ENCODE results near the gene ARF5.

ARF5 gene

GRCh38 chr7:127571741-127572505 lies 16.3 kb upstream of the ARF5 start:
- 52 to 92% methylated on average over 2 of the region's 3 CpGs for WGBS, 2 experiments (ENCODE audit: insufficient coverage in 2 of 2)
- no peaks in the 10 kb centered on the region for H3K4me1 ChIP-seq (ENCODE audit: control insufficient read depth, insufficient read depth, low read length, poor library complexity, severe bottlenecking)
- peaks cover 5% of the 10 kb centered on the region for H3K36me3 ChIP-seq (ENCODE audit: control insufficient read depth, insufficient read depth, low read length)
- no peak overlapping the region for H3K27ac ChIP-seq (ENCODE audit: low read depth, low read length, severe bottlenecking)
- no peak overlapping the region for H3K4me3 ChIP-seq (ENCODE audit: extremely low read depth, insufficient read depth, low read length, poor library complexity, severe bottlenecking)
- no peaks in the 10 kb centered on the region for H3K9me3 ChIP-seq (ENCODE audit: control insufficient read depth, low read length)

- H3K9me3 ChIP-seq (ENCODE audit: control insufficient read depth, low read length) = no peaks in the 10 kb centered on the region
- no peak overlapping the region for H3K4me3 ChIP-seq (ENCODE audit: extremely low read depth, insufficient read depth, low read length, poor library complexity, severe bottlenecking)
- no peak overlapping the region for H3K27ac ChIP-seq (ENCODE audit: low read depth, low read length, severe bottlenecking)
- peaks cover 10% of the 10 kb centered on the region for H3K4me1 ChIP-seq (ENCODE audit: control insufficient read depth, insufficient read depth, low read length, poor library complexity, severe bottlenecking)
- peaks cover 51% of the 10 kb centered on the region for H3K36me3 ChIP-seq (ENCODE audit: control insufficient read depth, insufficient read depth, low read length)
- 79 to 83% methylated on average over 5 of the region's 5 CpGs for WGBS, 2 experiments (ENCODE audit: insufficient coverage in 2 of 2)
Observed at GRCh38 chr7:127578036-127578684, 10.1 kb upstream of the ARF5 start.

- Histone ChIP-seq H3K27ac (ENCODE audit: low read depth, low read length, severe bottlenecking) (no peak overlapping the region), H3K9me3 (ENCODE audit: control insufficient read depth, low read length) (no peaks in the 10 kb centered on the region), H3K36me3 (ENCODE audit: control insufficient read depth, insufficient read depth, low read length) (peaks cover 57% of the 10 kb centered on the region), H3K4me3 (ENCODE audit: extremely low read depth, insufficient read depth, low read length, poor library complexity, severe bottlenecking) (no peak overlapping the region), H3K4me1 (ENCODE audit: control insufficient read depth, insufficient read depth, low read length, poor library complexity, severe bottlenecking) (peaks cover 12% of the 10 kb centered on the region)
- WGBS, 2 experiments (ENCODE audit: insufficient coverage in 2 of 2) = 90 to 100% methylated on average over 2 of the region's 4 CpGs
Observed at GRCh38 chr7:127578711-127579275, 9.4 kb upstream of the ARF5 start.

GRCh38 chr7:127580612-127581011 lies 7.6 kb upstream of the ARF5 start:
- H3K27ac ChIP-seq (ENCODE audit: low read depth, low read length, severe bottlenecking) = no peak overlapping the region
- peaks cover 1% of the 10 kb centered on the region for H3K9me3 ChIP-seq (ENCODE audit: control insufficient read depth, low read length)
- H3K4me1 ChIP-seq (ENCODE audit: control insufficient read depth, insufficient read depth, low read length, poor library complexity, severe bottlenecking) = peaks cover 19% of the 10 kb centered on the region
- H3K36me3 ChIP-seq (ENCODE audit: control insufficient read depth, insufficient read depth, low read length) = peaks cover 56% of the 10 kb centered on the region
- no peak overlapping the region for H3K4me3 ChIP-seq (ENCODE audit: extremely low read depth, insufficient read depth, low read length, poor library complexity, severe bottlenecking)

- H3K36me3 ChIP-seq (ENCODE audit: control insufficient read depth, insufficient read depth, low read length) = peaks cover 53% of the 10 kb centered on the region
- WGBS, 2 experiments (ENCODE audit: insufficient coverage in 2 of 2) = 91 to 92% methylated on average over 1 of the region's 1 CpG
- H3K4me3 ChIP-seq (ENCODE audit: extremely low read depth, insufficient read depth, low read length, poor library complexity, severe bottlenecking) = no peak overlapping the region
- H3K4me1 ChIP-seq (ENCODE audit: control insufficient read depth, insufficient read depth, low read length, poor library complexity, severe bottlenecking) = peaks cover 19% of the 10 kb centered on the region
- H3K9me3 ChIP-seq (ENCODE audit: control insufficient read depth, low read length) = peaks cover 7% of the 10 kb centered on the region
- no peak overlapping the region for H3K27ac ChIP-seq (ENCODE audit: low read depth, low read length, severe bottlenecking)
Observed at GRCh38 chr7:127581716-127582115, 6.5 kb upstream of the ARF5 start.

- Histone ChIP-seq H3K27ac (ENCODE audit: low read depth, low read length, severe bottlenecking) (no peak overlapping the region), H3K4me3 (ENCODE audit: extremely low read depth, insufficient read depth, low read length, poor library complexity, severe bottlenecking) (no peak overlapping the region), H3K4me1 (ENCODE audit: control insufficient read depth, insufficient read depth, low read length, poor library complexity, severe bottlenecking) (peaks cover 19% of the 10 kb centered on the region), H3K9me3 (ENCODE audit: control insufficient read depth, low read length) (peaks cover 7% of the 10 kb centered on the region), H3K36me3 (ENCODE audit: control insufficient read depth, insufficient read depth, low read length) (peaks cover 53% of the 10 kb centered on the region)
- 95 to 98% methylated on average over 13 of the region's 14 CpGs for WGBS, 2 experiments (ENCODE audit: insufficient coverage in 2 of 2)
Observed at GRCh38 chr7:127582361-127582760, 5.8 kb upstream of the ARF5 start.

GRCh38 chr7:127584648-127585043 lies 3.6 kb upstream of the ARF5 start:
- Histone ChIP-seq H3K27ac (ENCODE audit: low read depth, low read length, severe bottlenecking) (no peak overlapping the region), H3K36me3 (ENCODE audit: control insufficient read depth, insufficient read depth, low read length) (peaks cover 46% of the 10 kb centered on the region), H3K4me3 (ENCODE audit: extremely low read depth, insufficient read depth, low read length, poor library complexity, severe bottlenecking) (peak overlapping the region; percentile 93), H3K9me3 (ENCODE audit: control insufficient read depth, low read length) (peaks cover 7% of the 10 kb centered on the region), H3K4me1 (ENCODE audit: control insufficient read depth, insufficient read depth, low read length, poor library complexity, severe bottlenecking) (peaks cover 15% of the 10 kb centered on the region)
- WGBS, 2 experiments (ENCODE audit: insufficient coverage in 2 of 2) = 42 to 44% methylated on average over 12 of the region's 12 CpGs

GRCh38 chr7:127585044-127585953 lies 2.9 kb upstream of the ARF5 start, which contains the start of gene GCC1:
Gene GCC1, minus strand, starts transcription at chr7:127585596. Its CDS starts 414 bp downstream, at chr7:127585182.
- WGBS, 2 experiments (ENCODE audit: insufficient coverage in 2 of 2) = 9 to 10% methylated on average over 70 of the region's 78 CpGs
- peak within 1 kb of the TSS; percentile 66 for H3K27ac ChIP-seq (ENCODE audit: low read depth, low read length, severe bottlenecking)
- peaks cover 43% of the 10 kb centered on the region for H3K36me3 ChIP-seq (ENCODE audit: control insufficient read depth, insufficient read depth, low read length)

GRCh38 chr7:127586346-127586745 lies 1.9 kb upstream of the ARF5 start:
- WGBS, 2 experiments (ENCODE audit: insufficient coverage in 2 of 2) = 67 to 93% methylated on average over 2 of the region's 2 CpGs
- H3K9me3 ChIP-seq (ENCODE audit: control insufficient read depth, low read length) = peaks cover 7% of the 10 kb centered on the region
- H3K36me3 ChIP-seq (ENCODE audit: control insufficient read depth, insufficient read depth, low read length) = peaks cover 42% of the 10 kb centered on the region
- H3K4me3 ChIP-seq (ENCODE audit: extremely low read depth, insufficient read depth, low read length, poor library complexity, severe bottlenecking) = no peak overlapping the region
- H3K4me1 ChIP-seq (ENCODE audit: control insufficient read depth, insufficient read depth, low read length, poor library complexity, severe bottlenecking) = peaks cover 17% of the 10 kb centered on the region
- H3K27ac ChIP-seq (ENCODE audit: low read depth, low read length, severe bottlenecking) = no peak overlapping the region

More at GRCh38 chr7:127585044-127585953, 2.9 kb upstream of the ARF5 start, which contains the start of gene GCC1:
- Histone ChIP-seq H3K4me1 (ENCODE audit: control insufficient read depth, insufficient read depth, low read length, poor library complexity, severe bottlenecking) (peaks cover 17% of the 10 kb centered on the region), H3K9me3 (ENCODE audit: control insufficient read depth, low read length) (peaks cover 7% of the 10 kb centered on the region), H3K4me3 (ENCODE audit: extremely low read depth, insufficient read depth, low read length, poor library complexity, severe bottlenecking) (peak within 1 kb of the TSS; percentile 93)

GRCh38 chr7:127587663-127588018 lies 570 bp upstream of the ARF5 start:
- Histone ChIP-seq H3K4me3 (ENCODE audit: extremely low read depth, insufficient read depth, low read length, poor library complexity, severe bottlenecking) (peak overlapping the region; percentile 95), H3K36me3 (ENCODE audit: control insufficient read depth, insufficient read depth, low read length) (peaks cover 35% of the 10 kb centered on the region), H3K27ac (ENCODE audit: low read depth, low read length, severe bottlenecking) (no peak overlapping the region), H3K4me1 (ENCODE audit: control insufficient read depth, insufficient read depth, low read length, poor library complexity, severe bottlenecking) (peaks cover 12% of the 10 kb centered on the region), H3K9me3 (ENCODE audit: control insufficient read depth, low read length) (peaks cover 7% of the 10 kb centered on the region)
- WGBS, 2 experiments (ENCODE audit: insufficient coverage in 2 of 2) = 87% methylated on average over 17 to 18 of the region's 20 CpGs
